ENCODE results near the gene RAB8B. TPM values are rescaled to one million over a fixed set of nuclear protein-coding genes. Genes with fewer than 3 reads are reported as not detected.

RAB8B gene
- polyA plus RNA-seq, 3 donors: 22.0 to 77.3 (median 58.9) TPM

DNA sequence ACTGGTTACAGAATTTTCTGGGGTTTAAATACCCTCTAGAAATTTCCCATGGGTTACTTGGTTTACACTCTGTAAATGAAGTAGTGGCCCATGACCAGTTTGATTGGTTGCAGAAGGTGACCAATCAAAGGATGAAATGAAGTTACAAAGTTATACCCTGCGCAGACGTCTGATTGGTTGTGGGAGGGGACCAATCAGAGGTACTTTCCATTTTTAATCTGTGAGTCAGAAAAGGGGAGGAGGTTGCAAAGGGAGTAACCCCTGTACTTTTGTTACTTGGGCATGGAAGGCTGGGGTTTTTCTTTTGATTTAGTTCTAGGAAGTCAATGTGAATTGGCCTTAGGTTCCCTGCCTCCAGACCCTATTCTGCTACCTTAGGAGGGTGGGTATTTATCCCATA, 69.3 kb downstream of the RAB8B start:
- Mint-ChIP-seq H3K27me3 (ENCODE audit: low read depth in 3 of 3) (peaks cover 0 to 1% (median 0%) of the 10 kb centered on the region in 3 donors), H3K27ac (no peak overlapping the region), H3K9me3 (peaks cover 0 to 4% (median 0%) of the 10 kb centered on the region in 7 donors), H3K4me3 (no peak overlapping the region), H3K36me3 (peaks cover 71 to 85% of the 10 kb centered on the region in 2 donors), H3K4me1 (peaks cover 5% of the 10 kb centered on the region)
- DNase-seq: peak in 1 of 3 donors; percentile 65
- Histone ChIP-seq H3K4me3 (replicated peaks in 1 of 3; ENCODE audit: low read depth in 2 of 3, low read length in 3 of 3) (no peak overlapping the region), H3K36me3 (replicated peaks in 1 of 2; ENCODE audit: control insufficient read depth in 1 of 2, insufficient read depth in 2 of 2, low read length in 2 of 2) (peaks cover 77 to 94% of the 10 kb centered on the region in 2 donors), H2AFZ (ENCODE audit: insufficient read depth, low read depth, low read length, poor library complexity, severe bottlenecking) (no peak overlapping the region), H3K4me1 (ENCODE audit: control insufficient read depth in 1 of 2, insufficient read depth in 2 of 2, low read length in 2 of 2) (no peaks in the 10 kb centered on the region), H4K20me1 (ENCODE audit: insufficient read depth, low read length) (peaks cover 41% of the 10 kb centered on the region), H3K9ac (ENCODE audit: insufficient read depth, low read length, poor library complexity, severe bottlenecking) (no peak overlapping the region), H3K4me2 (replicated peaks; ENCODE audit: extremely low read depth, low read length, poor library complexity, severe bottlenecking) (no peak overlapping the region), H3K27ac (ENCODE audit: low read depth in 1 of 2, low read length in 2 of 2) (peak overlapping the region in 1 of 2 donors; percentile 35), H3K9me3 (replicated peaks in 1 of 2; ENCODE audit: control insufficient read depth in 1 of 2, insufficient read depth in 1 of 2, low read length in 2 of 2) (no peaks in the 10 kb centered on the region), H3K79me2 (ENCODE audit: insufficient read depth, low read length) (peaks cover 4% of the 10 kb centered on the region), H3K27me3 (ENCODE audit: control insufficient read depth in 2 of 2, insufficient read depth in 2 of 2, low read length in 2 of 2) (no peaks in the 10 kb centered on the region)
- intact Hi-C loops (cut with micrococcal nuclease): no loop called here
- 94% methylated on average over 2 of the region's 2 CpGs for WGBS (ENCODE audit: insufficient coverage)
- TF ChIP-seq, protein P1, sequence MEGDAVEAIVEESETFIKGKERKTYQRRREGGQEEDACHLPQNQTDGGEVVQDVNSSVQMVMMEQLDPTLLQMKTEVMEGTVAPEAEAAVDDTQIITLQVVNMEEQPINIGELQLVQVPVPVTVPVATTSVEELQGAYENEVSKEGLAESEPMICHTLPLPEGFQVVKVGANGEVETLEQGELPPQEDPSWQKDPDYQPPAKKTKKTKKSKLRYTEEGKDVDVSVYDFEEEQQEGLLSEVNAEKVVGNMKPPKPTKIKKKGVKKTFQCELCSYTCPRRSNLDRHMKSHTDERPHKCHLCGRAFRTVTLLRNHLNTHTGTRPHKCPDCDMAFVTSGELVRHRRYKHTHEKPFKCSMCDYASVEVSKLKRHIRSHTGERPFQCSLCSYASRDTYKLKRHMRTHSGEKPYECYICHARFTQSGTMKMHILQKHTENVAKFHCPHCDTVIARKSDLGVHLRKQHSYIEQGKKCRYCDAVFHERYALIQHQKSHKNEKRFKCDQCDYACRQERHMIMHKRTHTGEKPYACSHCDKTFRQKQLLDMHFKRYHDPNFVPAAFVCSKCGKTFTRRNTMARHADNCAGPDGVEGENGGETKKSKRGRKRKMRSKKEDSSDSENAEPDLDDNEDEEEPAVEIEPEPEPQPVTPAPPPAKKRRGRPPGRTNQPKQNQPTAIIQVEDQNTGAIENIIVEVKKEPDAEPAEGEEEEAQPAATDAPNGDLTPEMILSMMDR (IDR thresholded peaks at IDR 0.05): no peak

DNA sequence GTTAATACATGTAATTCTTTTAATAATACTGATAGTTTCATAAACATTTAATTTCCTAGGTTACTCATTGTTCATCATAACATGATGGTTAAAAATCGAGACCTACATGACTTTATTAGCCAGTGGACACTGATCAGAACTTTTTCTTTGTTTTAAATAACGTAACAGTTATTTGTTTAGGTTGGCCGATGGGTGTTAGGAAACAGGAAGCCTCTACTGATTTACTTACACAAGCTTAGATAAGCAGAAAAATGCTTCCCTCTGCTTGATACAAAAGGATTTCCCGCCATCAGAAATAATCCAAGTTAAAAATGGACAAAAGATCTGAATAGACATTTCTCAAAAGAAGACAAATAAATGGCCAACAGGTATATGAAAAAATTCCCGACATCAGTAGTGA, 71.4 kb downstream of the RAB8B start:
- intact Hi-C loops (cut with micrococcal nuclease): no loop called here
- TF ChIP-seq, protein P1 (IDR thresholded peaks at IDR 0.05): no peak
- no peaks in the 10 kb centered on the region for H3K27me3 ChIP-seq (ENCODE audit: control insufficient read depth in 2 of 2, insufficient read depth in 2 of 2, low read length in 2 of 2)
- Mint-ChIP-seq H3K36me3 (peaks cover 67 to 84% of the 10 kb centered on the region in 2 donors), H3K9me3 (peaks cover 0 to 4% (median 0%) of the 10 kb centered on the region in 7 donors), H3K27ac (no peak overlapping the region), H3K4me1 (peaks cover 5% of the 10 kb centered on the region), H3K4me3 (no peak overlapping the region), H3K27me3 (ENCODE audit: low read depth in 3 of 3) (peaks cover 0 to 1% (median 0%) of the 10 kb centered on the region in 3 donors)
- no peaks in the 10 kb centered on the region for H3K4me1 ChIP-seq (ENCODE audit: control insufficient read depth in 1 of 2, insufficient read depth in 2 of 2, low read length in 2 of 2)
- peak overlapping the region in 1 of 2 donors; percentile 40 for H3K27ac ChIP-seq (ENCODE audit: low read depth in 1 of 2, low read length in 2 of 2)
- DNase-seq: no peak
- H2AFZ ChIP-seq (ENCODE audit: insufficient read depth, low read depth, low read length, poor library complexity, severe bottlenecking): no peak overlapping the region
- H3K36me3 ChIP-seq (replicated peaks in 1 of 2; ENCODE audit: control insufficient read depth in 1 of 2, insufficient read depth in 2 of 2, low read length in 2 of 2): peaks cover 83 to 94% of the 10 kb centered on the region in 2 donors
- H3K9me3 ChIP-seq (replicated peaks in 1 of 2; ENCODE audit: control insufficient read depth in 1 of 2, insufficient read depth in 1 of 2, low read length in 2 of 2): no peaks in the 10 kb centered on the region
- no CpG with 5 or more reads among the region's 5 CpGs for WGBS (ENCODE audit: insufficient coverage)
- H3K9ac ChIP-seq (ENCODE audit: insufficient read depth, low read length, poor library complexity, severe bottlenecking): no peak overlapping the region
- H3K79me2 ChIP-seq (ENCODE audit: insufficient read depth, low read length): no peaks in the 10 kb centered on the region
- peaks cover 21% of the 10 kb centered on the region for H4K20me1 ChIP-seq (ENCODE audit: insufficient read depth, low read length)
- no peak overlapping the region for H3K4me2 ChIP-seq (replicated peaks; ENCODE audit: extremely low read depth, low read length, poor library complexity, severe bottlenecking)
- no peak overlapping the region for H3K4me3 ChIP-seq (replicated peaks in 1 of 3; ENCODE audit: low read depth in 2 of 3, low read length in 3 of 3)
